Ascending aorta (tissue), 2 donors: ENCODE data around the gene ASB15. TPM values are rescaled to one million over a fixed set of nuclear protein-coding genes. Genes with fewer than 3 reads are reported as not detected.

Experiments used
- DNase-seq, 2 donors: peaks; one replicate each; pipeline ENCODE4 v3.0.0-alpha.2; 2019; ENCODE audit warnings: low spot score in 2 of 2
- H3K27ac ChIP-seq, 2 donors: fragments of 200-600 bp; sonication (generic); one replicate each; pipeline ENCODE4 v1.5.1; 2016 to 2017; ENCODE audit warnings: mild to moderate bottlenecking in 1 of 2
- H3K27me3 ChIP-seq: fragments of 200-600 bp; sonication (generic); one replicate; pipeline ENCODE4 v1.5.1; 2017
- H3K36me3 ChIP-seq, 2 donors: fragments of 200-600 bp; sonication (generic); one replicate each; pipeline ENCODE4 v1.5.1; 2016
- H3K4me1 ChIP-seq, 2 donors: fragments of 200-600 bp; sonication (generic); one replicate each; pipeline ENCODE4 v1.5.1; 2016 to 2017; ENCODE audit warnings: mild to moderate bottlenecking in 1 of 2
- H3K4me3 ChIP-seq, 2 donors: fragments of 200-600 bp; sonication (generic); one replicate each; pipeline ENCODE4 v1.5.1; 2016 to 2017; ENCODE audit warnings: mild to moderate bottlenecking in 1 of 2
- H3K9me3 ChIP-seq, 2 donors: fragments of 200-600 bp; sonication (generic); one replicate each; pipeline ENCODE4 v1.5.1; 2016
- intact Hi-C: fragments of 100-400 bp; cut with DNase I; formaldehyde crosslinking; loops from one replicate; pipeline ENCODE4 v1.15.1; 2023
- total RNA-seq: library from RNA; depleted of rRNA; stranded (reverse); fragments of >200 nt; gene quantifications from one replicate; pipeline ENCODE4 v1.1.0, GENCODE V29; 2016
- TF ChIP-seq, protein P1 (sequence below), 3 experiments: fragments of 200-600 bp in 2 of 3; fragments of 450-650 bp in 1 of 3; sonication (generic) in 2 of 3; IDR thresholded peaks; one replicate each; pipeline ENCODE4 v1.5.1; 2016 to 2019; ENCODE audit warnings: antibody characterized with exemption in 3 of 3, mild to moderate bottlenecking in 1 of 3, moderate library complexity in 1 of 3

The ASB15 gene
- total RNA-seq, 1 donor from 2014 or later = not detected

GRCh38 chr7:123621707-123622106, 20.1 kb downstream of the ASB15 start:
- intact Hi-C loops = no loop called here

DNA sequence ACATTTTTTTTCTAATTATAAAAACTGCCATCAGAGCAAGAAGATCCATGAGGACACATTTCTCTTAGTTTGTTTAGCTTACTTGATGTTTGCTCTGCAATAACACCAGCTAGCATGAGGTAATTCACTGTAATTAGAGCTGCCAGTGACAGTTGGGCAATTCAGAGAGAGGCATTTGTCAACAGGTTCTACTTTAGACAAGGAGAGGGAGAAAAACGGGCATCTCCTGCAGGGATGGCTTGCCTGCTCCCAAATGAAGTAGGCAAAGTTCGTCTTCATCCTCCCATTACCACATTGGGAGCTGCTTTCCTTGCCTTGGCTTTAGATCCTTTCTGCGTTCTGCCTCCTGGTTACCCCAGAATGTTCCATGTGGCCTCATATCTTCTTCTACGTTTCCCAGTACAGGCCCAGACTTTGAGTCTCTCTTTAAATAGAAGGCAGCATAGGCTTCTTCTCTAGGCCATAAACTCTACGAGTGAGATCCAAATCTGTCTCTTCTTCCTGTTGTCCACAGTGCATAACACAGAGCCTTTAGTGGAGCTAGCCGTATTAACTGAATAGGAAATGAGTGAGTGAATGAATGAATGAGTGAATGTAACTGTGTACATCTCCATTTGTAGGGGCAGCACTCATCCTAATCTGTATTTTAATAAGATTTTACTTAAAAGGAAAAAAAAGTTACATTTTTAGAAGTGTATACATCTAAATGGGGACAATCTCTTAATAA, 21.2 kb downstream of the ASB15 start:
- intact Hi-C loops = no loop called here
- no peaks in the 10 kb centered on the region for H3K27me3 ChIP-seq
- H3K4me1 ChIP-seq = no peaks in the 10 kb centered on the region
- TF ChIP-seq, protein P1, sequence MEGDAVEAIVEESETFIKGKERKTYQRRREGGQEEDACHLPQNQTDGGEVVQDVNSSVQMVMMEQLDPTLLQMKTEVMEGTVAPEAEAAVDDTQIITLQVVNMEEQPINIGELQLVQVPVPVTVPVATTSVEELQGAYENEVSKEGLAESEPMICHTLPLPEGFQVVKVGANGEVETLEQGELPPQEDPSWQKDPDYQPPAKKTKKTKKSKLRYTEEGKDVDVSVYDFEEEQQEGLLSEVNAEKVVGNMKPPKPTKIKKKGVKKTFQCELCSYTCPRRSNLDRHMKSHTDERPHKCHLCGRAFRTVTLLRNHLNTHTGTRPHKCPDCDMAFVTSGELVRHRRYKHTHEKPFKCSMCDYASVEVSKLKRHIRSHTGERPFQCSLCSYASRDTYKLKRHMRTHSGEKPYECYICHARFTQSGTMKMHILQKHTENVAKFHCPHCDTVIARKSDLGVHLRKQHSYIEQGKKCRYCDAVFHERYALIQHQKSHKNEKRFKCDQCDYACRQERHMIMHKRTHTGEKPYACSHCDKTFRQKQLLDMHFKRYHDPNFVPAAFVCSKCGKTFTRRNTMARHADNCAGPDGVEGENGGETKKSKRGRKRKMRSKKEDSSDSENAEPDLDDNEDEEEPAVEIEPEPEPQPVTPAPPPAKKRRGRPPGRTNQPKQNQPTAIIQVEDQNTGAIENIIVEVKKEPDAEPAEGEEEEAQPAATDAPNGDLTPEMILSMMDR (IDR thresholded peaks at IDR 0.05) = no peak
- H3K27ac ChIP-seq = no peak overlapping the region
- H3K9me3 ChIP-seq = no peaks in the 10 kb centered on the region
- no peak for DNase-seq
- no peaks in the 10 kb centered on the region for H3K36me3 ChIP-seq
- H3K4me3 ChIP-seq = no peak overlapping the region

More at GRCh38 chr7:123621707-123622106, 20.1 kb downstream of the ASB15 start:
- TF ChIP-seq, protein P1 (IDR thresholded peaks at IDR 0.05) = no peak
- H3K27ac ChIP-seq = no peak overlapping the region
- H3K9me3 ChIP-seq = no peaks in the 10 kb centered on the region
- H3K36me3 ChIP-seq = no peaks in the 10 kb centered on the region
- no peak overlapping the region for H3K4me3 ChIP-seq
- no peaks in the 10 kb centered on the region for H3K27me3 ChIP-seq
- no peaks in the 10 kb centered on the region for H3K4me1 ChIP-seq
- no peak for DNase-seq

GRCh38 chr7:123624527-123625183, 23.0 kb downstream of the ASB15 start:
- DNase-seq = no peak
- Histone ChIP-seq H3K36me3 (no peaks in the 10 kb centered on the region), H3K27me3 (no peaks in the 10 kb centered on the region), H3K9me3 (no peaks in the 10 kb centered on the region), H3K4me1 (no peaks in the 10 kb centered on the region), H3K4me3 (no peak overlapping the region), H3K27ac (no peak overlapping the region)
- TF ChIP-seq, protein P1 (IDR thresholded peaks at IDR 0.05) = peak in 1 of 3 experiments; percentile 33
- intact Hi-C loops = no loop called here

- Histone ChIP-seq H3K4me1 (no peaks in the 10 kb centered on the region), H3K27ac (no peak overlapping the region), H3K9me3 (no peaks in the 10 kb centered on the region), H3K36me3 (no peaks in the 10 kb centered on the region), H3K4me3 (no peak overlapping the region), H3K27me3 (no peaks in the 10 kb centered on the region)
- TF ChIP-seq, protein P1 (IDR thresholded peaks at IDR 0.05) = no peak
- intact Hi-C loops = no loop called here
- no peak for DNase-seq
These were observed 23.6 kb downstream of the ASB15 start for GRCh38 chr7:123625254-123625653.

GRCh38 chr7:123627851-123628250, 26.2 kb downstream of the ASB15 start:
- H3K4me1 ChIP-seq = no peaks in the 10 kb centered on the region
- intact Hi-C loops = no loop called here
- no peaks in the 10 kb centered on the region for H3K36me3 ChIP-seq
- DNase-seq = no peak
- H3K9me3 ChIP-seq = no peaks in the 10 kb centered on the region
- TF ChIP-seq, protein P1 (IDR thresholded peaks at IDR 0.05) = no peak
- no peaks in the 10 kb centered on the region for H3K27me3 ChIP-seq
- no peak overlapping the region for H3K27ac ChIP-seq
- H3K4me3 ChIP-seq = no peak overlapping the region
